Common myeloid progenitor, CD34-positive (primary cell): ENCODE measurements around the gene BTBD8.

Experiments
- CTCF ChIA-PET: fragments of 350-600 bp; sonication (Branson Sonifier 250); formaldehyde crosslinking; loops from one replicate; lab custom pipeline; 2021; ENCODE audit warnings: antibody characterized with exemption; lab: Charles Lee
- POLR2A ChIA-PET: fragments of 350-600 bp; sonication (Branson Sonifier 250); formaldehyde crosslinking; loops from one replicate; lab custom pipeline; 2021; ENCODE audit warnings: antibody characterized with exemption; lab: Charles Lee
- DNase-seq, 3 donors: peaks; one replicate each; pipeline versions ENCODE4 v3.0.0 to v3.0.0-alpha.2; 2013
- H3K27ac ChIP-seq, 2 experiments: 1 replicate in 1 of 2; 2 replicates in 1 of 2; pipeline ENCODE4 v1.7.0; 2013; ENCODE audit warnings: inconsistent platforms in 2 of 2, low read length in 2 of 2, mild to moderate bottlenecking in 2 of 2, low read depth in 1 of 2, moderate library complexity in 1 of 2; ENCODE audit not compliant: severe bottlenecking in 2 of 2, insufficient read depth in 1 of 2, poor library complexity in 1 of 2
- H3K27me3 ChIP-seq, 5 experiments: replicated peaks in 2 of 5; 1 replicate in 3 of 5; 2 replicates in 2 of 5; pipeline versions ENCODE4 v1.6.1 to v1.7.0; 2013; ENCODE audit warnings: low read length in 4 of 5, mild to moderate bottlenecking in 2 of 5, moderate library complexity in 2 of 5, inconsistent platforms in 1 of 5; ENCODE audit not compliant: insufficient read depth in 5 of 5, control insufficient read depth in 4 of 5
- H3K36me3 ChIP-seq, 4 experiments: 1 replicate in 2 of 4; 2 replicates in 2 of 4; pipeline versions ENCODE4 v1.6.1 to v1.7.0; 2013; ENCODE audit warnings: low read length in 3 of 4, control low read depth in 1 of 4, mild to moderate bottlenecking in 1 of 4; ENCODE audit not compliant: control insufficient read depth in 4 of 4, insufficient read depth in 4 of 4
- H3K4me1 ChIP-seq, 4 experiments: 1 replicate in 3 of 4; 2 replicates in 1 of 4; pipeline versions ENCODE4 v1.6.1 to v1.7.1; 2013; ENCODE audit warnings: low read length in 3 of 4, mild to moderate bottlenecking in 3 of 4, control low read depth in 1 of 4, inconsistent platforms in 1 of 4, moderate library complexity in 1 of 4; ENCODE audit not compliant: control insufficient read depth in 4 of 4, insufficient read depth in 4 of 4; ENCODE audit errors: control extremely low read depth in 1 of 4
- H3K4me3 ChIP-seq, 7 experiments: 1 replicate in 4 of 7; 2 replicates in 3 of 7; pipeline versions ENCODE4 v1.5.1 to v1.7.0; 2013; ENCODE audit warnings: mild to moderate bottlenecking in 7 of 7, low read length in 6 of 7, moderate library complexity in 6 of 7, inconsistent platforms in 2 of 7, low read depth in 2 of 7, control low read depth in 1 of 7; ENCODE audit not compliant: insufficient read depth in 4 of 7, control insufficient read depth in 1 of 7; ENCODE audit errors: extremely low read depth in 1 of 7
- H3K9me3 ChIP-seq, 5 experiments: 1 replicate in 4 of 5; 2 replicates in 1 of 5; pipeline versions ENCODE4 v1.6.1 to v1.7.1; 2013; ENCODE audit warnings: low read length in 4 of 5, mild to moderate bottlenecking in 2 of 5, inconsistent platforms in 1 of 5, low read depth in 1 of 5, moderate library complexity in 1 of 5; ENCODE audit not compliant: control insufficient read depth in 4 of 5, insufficient read depth in 2 of 5; ENCODE audit errors: control extremely low read depth in 1 of 5
- WGBS: methylation state at CpG from one replicate; pipeline ENCODE4 v1.1.5; 2013; ENCODE audit not compliant: insufficient coverage; 5-methylcytosine and 5-hydroxymethylcytosine counted together

The BTBD8 gene

DNA sequence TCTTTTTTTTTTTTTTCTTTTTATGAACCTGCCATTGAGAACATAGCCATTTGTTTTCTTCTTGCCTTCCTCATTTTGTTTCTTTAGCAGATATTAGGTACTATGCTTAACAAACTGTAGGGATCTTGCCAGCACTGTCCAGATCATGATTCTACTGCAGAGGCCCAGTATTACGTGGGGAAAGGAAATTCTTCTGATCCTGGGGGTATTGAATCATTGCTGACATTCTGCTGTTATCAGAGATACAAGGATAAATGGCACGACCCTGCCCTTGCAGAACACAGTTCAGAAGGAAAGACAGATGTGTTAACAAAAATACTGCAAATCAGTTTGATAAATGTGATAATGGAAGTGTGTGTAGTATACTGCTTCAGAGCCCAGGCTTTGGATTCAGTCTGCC lies 56.2 kb downstream of the BTBD8 start:
- 100% methylated on average over 2 of the region's 2 CpGs for WGBS
- H3K4me1 ChIP-seq: no peaks in the 10 kb centered on the region
- H3K27ac ChIP-seq: no peak overlapping the region
- H3K27me3 ChIP-seq: no peaks in the 10 kb centered on the region
- no peak for DNase-seq
- ChIA-PET CTCF (no interaction called here), POLR2A (no interaction called here)
- H3K36me3 ChIP-seq: peaks cover 0 to 11% (median 1%) of the 10 kb centered on the region in 4 experiments
- H3K4me3 ChIP-seq: no peak overlapping the region
- H3K9me3 ChIP-seq: no peaks in the 10 kb centered on the region

DNA sequence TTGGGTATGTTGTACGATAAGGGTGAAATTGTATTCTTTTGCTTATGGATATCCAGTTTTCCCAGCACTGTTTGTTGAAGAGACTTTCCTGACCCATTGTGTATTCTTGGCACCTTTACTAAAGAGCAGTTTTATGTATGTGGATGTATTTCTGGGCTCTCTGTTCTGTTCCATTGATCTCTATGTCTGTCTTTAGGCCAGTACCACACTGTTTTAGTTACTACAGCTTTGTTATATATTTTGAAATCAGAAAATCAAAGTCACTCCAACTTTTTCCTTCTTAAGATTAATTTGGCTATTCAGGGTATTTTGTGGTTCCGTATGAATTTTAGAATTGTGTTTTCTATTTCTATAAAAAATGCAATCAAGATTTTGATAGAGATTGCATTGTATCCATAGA lies 74.8 kb downstream of the BTBD8 start:
- Histone ChIP-seq H3K36me3 (peaks cover 0 to 31% (median 8%) of the 10 kb centered on the region in 4 experiments), H3K27me3 (no peaks in the 10 kb centered on the region), H3K4me3 (no peak overlapping the region), H3K27ac (no peak overlapping the region), H3K4me1 (no peaks in the 10 kb centered on the region), H3K9me3 (peaks cover 0 to 28% (median 3%) of the 10 kb centered on the region in 5 experiments)
- POLR2A ChIA-PET: no interaction called here
- WGBS: 100% methylated on average over 1 of the region's 2 CpGs
- DNase-seq: no peak
- CTCF ChIA-PET: interaction anchor here (1.1 kb wide), 1 partner anchor 28 kb away, joined by 4 read pairs; no protein-coding TSS in a partner anchor

DNA sequence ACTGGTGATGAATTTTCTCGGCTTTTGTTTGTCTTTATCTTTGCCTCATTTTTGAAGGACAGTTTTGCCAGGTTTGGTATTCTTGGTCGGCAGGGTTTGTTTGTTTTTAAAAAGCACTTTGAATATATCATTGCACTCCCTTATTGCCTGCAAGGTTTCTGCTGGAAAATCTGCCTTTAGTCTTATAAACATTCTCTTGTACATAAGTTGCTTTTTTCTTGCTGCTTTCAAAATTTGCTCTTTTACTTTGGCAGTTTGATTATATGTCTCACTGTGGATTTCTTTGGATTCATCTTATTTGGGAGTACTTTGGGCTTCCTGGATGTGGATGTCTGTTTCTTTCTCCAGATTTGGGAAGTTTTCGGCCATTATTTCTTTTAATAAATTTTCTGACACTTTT lies 79.4 kb downstream of the BTBD8 start:
- Histone ChIP-seq H3K36me3 (peaks cover 0 to 41% (median 9%) of the 10 kb centered on the region in 4 experiments), H3K4me3 (no peak overlapping the region), H3K27ac (no peak overlapping the region), H3K27me3 (no peaks in the 10 kb centered on the region), H3K9me3 (peaks cover 0 to 33% (median 7%) of the 10 kb centered on the region in 5 experiments), H3K4me1 (no peaks in the 10 kb centered on the region)
- POLR2A ChIA-PET: no interaction called here
- no peak for DNase-seq
- 100% methylated on average over 1 of the region's 3 CpGs for WGBS
- CTCF ChIA-PET: no interaction called here

DNA sequence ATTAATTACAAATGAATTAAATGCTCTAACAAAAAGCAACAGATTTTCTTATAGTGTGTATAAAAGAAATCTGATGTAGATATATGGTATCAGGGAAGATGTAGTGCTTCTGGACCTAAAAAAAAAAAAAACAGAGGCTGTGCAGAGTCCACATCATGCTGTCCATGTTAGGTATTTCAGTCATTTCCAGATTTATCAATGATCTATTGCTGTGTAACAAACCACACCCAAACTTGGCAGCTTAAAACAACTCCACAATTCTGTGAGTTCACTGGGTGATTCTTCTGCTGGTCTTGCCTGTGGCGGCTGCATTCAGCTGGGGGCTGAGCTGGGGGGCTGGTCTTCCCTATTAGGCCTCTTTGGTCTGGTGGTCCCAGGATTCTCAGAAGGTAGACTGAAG lies 85.2 kb downstream of the BTBD8 start:
- WGBS: 100% methylated on average over 1 of the region's 1 CpG
- no peak overlapping the region for H3K4me3 ChIP-seq
- no peak overlapping the region for H3K27ac ChIP-seq
- no peaks in the 10 kb centered on the region for H3K4me1 ChIP-seq
- H3K36me3 ChIP-seq: peaks cover 0 to 22% (median 4%) of the 10 kb centered on the region in 4 experiments
- H3K27me3 ChIP-seq: no peaks in the 10 kb centered on the region
- CTCF ChIA-PET: no interaction called here
- DNase-seq: no peak
- POLR2A ChIA-PET: no interaction called here
- H3K9me3 ChIP-seq: peaks cover 0 to 6% (median 4%) of the 10 kb centered on the region in 5 experiments

DNA sequence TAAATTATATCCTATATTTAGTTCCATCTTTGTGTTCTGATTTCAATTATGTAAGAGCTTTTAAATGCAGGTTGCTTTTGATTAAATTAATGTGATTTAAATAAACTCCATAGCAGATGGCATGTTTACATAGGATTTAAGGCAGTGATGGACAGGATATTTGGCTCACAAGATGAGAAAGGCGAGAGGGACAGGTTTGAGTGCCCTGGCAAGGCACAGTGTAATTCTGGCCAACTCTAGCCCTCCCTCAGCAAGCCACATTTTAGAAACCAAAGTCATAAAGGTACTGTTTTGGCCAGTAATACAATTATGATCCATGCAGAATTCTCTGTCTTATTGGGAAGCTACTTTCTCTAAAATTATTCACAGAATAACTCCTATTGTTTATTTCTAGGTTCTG lies 87.0 kb downstream of the BTBD8 start:
- Histone ChIP-seq H3K4me1 (no peaks in the 10 kb centered on the region), H3K36me3 (peaks cover 0 to 10% (median 2%) of the 10 kb centered on the region in 4 experiments), H3K27me3 (no peaks in the 10 kb centered on the region), H3K9me3 (peaks cover 0 to under 1% (median 0%) of the 10 kb centered on the region in 5 experiments), H3K4me3 (no peak overlapping the region), H3K27ac (no peak overlapping the region)
- DNase-seq: no peak
- ChIA-PET POLR2A (no interaction called here), CTCF (interaction anchor here (1.6 kb wide), 1 partner anchor 9 kb away, joined by 4 read pairs; no protein-coding TSS in a partner anchor)
- WGBS: 88% methylated on average over 1 of the region's 1 CpG

DNA sequence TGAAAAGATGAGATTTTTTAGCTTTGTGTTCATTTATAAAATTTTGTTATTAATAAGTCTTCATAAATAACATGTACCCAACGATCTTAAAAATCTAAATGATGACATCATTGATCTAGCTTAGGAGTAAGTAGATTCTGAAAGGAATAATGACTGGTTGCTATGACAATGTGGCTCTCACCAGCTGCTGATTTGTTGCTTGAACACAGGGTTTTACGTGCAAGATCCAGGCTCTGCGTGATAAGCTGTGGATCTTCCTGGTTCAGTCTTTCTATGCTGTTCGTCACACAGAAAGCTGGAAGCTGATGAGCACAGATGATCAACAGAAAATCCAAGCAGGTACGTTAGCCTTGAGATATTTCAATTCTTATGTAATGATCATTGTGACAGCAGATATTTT lies 88.5 kb downstream of the BTBD8 start:
- 100% methylated on average over 4 of the region's 5 CpGs for WGBS
- H3K27me3 ChIP-seq: no peaks in the 10 kb centered on the region
- no peaks in the 10 kb centered on the region for H3K4me1 ChIP-seq
- ChIA-PET CTCF (no interaction called here), POLR2A (no interaction called here)
- DNase-seq: no peak
- no peak overlapping the region for H3K4me3 ChIP-seq
- H3K36me3 ChIP-seq: peaks cover 0 to 7% (median 2%) of the 10 kb centered on the region in 4 experiments
- no peak overlapping the region for H3K27ac ChIP-seq
- H3K9me3 ChIP-seq: no peaks in the 10 kb centered on the region

DNA sequence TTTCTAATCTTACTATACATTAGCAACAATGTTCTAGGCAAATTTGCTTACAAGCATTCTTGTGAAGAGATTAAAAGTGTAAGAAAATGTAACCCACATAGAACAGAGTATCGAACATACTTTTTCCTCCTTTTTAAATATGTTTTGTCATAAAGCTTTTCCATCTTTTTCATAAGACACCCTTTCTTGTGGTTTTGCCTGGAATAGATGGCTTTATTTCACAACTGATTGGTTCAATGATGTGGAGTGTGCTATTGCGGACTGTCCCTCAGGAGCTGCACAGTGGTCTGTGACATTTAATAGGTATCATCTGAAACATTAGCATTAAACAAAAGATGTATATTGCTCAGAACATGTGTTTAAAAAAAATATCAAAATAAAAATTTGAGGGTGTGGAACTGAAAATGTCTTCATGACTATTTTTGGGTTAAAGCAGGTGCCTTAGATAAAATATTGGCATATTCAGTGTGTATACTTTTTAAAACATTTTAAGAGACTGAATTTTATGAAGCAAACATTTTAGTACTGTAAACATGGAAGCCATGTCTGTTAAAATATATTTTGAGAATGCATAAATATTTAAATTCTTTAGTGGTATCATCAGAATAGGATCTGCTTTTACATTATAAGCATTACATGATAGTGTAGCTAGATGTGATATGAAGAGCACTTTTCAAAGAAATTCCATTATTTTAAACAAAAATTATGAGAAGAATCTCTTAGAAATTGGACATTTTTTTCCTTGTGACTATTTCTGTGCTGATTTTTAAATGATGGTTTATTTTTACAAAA lies 89.3 kb downstream of the BTBD8 start:
- WGBS: no CpG with 5 or more reads among the region's 2 CpGs

More for the DNA sequence above, 89.3 kb downstream of the BTBD8 start:
- CTCF ChIA-PET: no interaction called here
- peaks cover 0 to 7% (median 2%) of the 10 kb centered on the region in 4 experiments for H3K36me3 ChIP-seq
- H3K9me3 ChIP-seq: no peaks in the 10 kb centered on the region
- no peaks in the 10 kb centered on the region for H3K27me3 ChIP-seq
- H3K4me1 ChIP-seq: no peaks in the 10 kb centered on the region
- POLR2A ChIA-PET: no interaction called here
- DNase-seq: no peak
- H3K27ac ChIP-seq: no peak overlapping the region
- H3K4me3 ChIP-seq: no peak overlapping the region
